ENCODE measurements around the gene TMBIM4.

Gene TMBIM4

DNA sequence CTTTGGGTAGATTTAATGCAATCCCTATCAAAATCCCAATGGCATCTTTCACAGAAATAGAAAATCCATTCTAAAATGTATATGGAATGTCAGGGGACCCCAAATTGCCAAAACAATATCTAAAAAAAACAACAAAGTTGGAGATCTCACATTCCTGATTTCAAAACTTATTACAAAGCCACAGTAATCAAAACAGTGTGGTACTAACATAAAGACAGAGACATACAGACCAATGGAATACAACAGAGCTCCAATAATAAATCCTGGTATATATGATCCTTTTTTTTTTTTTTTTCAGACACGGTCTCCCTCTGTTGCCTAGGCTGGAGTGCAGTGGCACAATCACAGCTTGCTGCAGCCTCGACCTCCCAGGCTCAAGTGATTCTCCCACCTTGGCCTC, 4.7 kb downstream of the TMBIM4 start:
- peaks cover 33% of the 10 kb centered on the region for H3K36me3 ChIP-seq (ENCODE audit: low read length)
- no peaks in the 10 kb centered on the region for H3K27me3 ChIP-seq (ENCODE audit: low read length)
- H3K4me2 ChIP-seq (ENCODE audit: low read depth, low read length, poor library complexity, severe bottlenecking), result no peak overlapping the region
- H2AFZ ChIP-seq (ENCODE audit: low read depth, low read length, severe bottlenecking), result no peak overlapping the region
- no peaks in the 10 kb centered on the region for H3K9me2 ChIP-seq (replicated peaks; ENCODE audit: insufficient read depth, low read length)
- no peak overlapping the region for H3K4me3 ChIP-seq (ENCODE audit: insufficient read depth, low read length, poor library complexity, severe bottlenecking)
- no peak overlapping the region for H3K9ac ChIP-seq (ENCODE audit: low read length)
- no peak overlapping the region for H3K27ac ChIP-seq (ENCODE audit: low read depth, low read length)
- no peaks in the 10 kb centered on the region; the same call in 1 of the 2 replicates for H3K9me3 ChIP-seq (ENCODE audit: insufficient read depth, low read length)
- H3F3A ChIP-seq (ENCODE audit: insufficient read depth), result 0 out of 2 replicates have a peak, but pooled peaks cover 7% of the 10 kb centered on the region
- peaks cover 93% of the 10 kb centered on the region for H3K79me2 ChIP-seq (ENCODE audit: insufficient read depth, low read length)
- no peaks in the 10 kb centered on the region for H4K20me1 ChIP-seq (ENCODE audit: low read depth, low read length)
- TF ChIP-seq, protein P1, sequence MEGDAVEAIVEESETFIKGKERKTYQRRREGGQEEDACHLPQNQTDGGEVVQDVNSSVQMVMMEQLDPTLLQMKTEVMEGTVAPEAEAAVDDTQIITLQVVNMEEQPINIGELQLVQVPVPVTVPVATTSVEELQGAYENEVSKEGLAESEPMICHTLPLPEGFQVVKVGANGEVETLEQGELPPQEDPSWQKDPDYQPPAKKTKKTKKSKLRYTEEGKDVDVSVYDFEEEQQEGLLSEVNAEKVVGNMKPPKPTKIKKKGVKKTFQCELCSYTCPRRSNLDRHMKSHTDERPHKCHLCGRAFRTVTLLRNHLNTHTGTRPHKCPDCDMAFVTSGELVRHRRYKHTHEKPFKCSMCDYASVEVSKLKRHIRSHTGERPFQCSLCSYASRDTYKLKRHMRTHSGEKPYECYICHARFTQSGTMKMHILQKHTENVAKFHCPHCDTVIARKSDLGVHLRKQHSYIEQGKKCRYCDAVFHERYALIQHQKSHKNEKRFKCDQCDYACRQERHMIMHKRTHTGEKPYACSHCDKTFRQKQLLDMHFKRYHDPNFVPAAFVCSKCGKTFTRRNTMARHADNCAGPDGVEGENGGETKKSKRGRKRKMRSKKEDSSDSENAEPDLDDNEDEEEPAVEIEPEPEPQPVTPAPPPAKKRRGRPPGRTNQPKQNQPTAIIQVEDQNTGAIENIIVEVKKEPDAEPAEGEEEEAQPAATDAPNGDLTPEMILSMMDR (IDR thresholded peaks at IDR 0.05; ENCODE audit: insufficient read depth, low read length, poor library complexity, severe bottlenecking), result no peak
- no peak for TF ChIP-seq EZH2phosphoT487 (conservative IDR thresholded peaks at IDR 0.05; ENCODE audit: low read length)

DNA sequence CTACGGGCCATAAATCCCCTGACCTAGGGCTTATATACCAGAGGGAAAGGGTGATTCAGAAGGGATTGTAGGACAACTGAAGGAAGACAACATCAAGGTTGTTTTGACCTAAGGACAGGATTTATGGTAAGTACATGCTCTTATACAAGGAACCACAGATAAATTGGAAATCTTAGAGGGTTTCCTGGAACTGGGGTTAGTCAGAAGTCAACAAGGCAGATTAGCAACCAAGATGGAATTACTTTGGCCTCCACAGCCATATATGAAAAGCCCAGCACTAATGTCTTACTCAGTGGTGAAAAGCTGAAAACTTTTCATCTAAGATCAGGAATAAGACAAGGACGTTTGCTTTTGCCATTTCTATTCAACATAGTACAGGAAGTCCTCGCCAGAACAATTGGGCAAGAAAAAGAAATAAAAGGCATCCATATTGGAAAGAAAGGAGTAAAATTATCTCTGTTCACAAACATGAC, 5.4 kb downstream of the TMBIM4 start:
- Histone ChIP-seq H4K20me1 (ENCODE audit: low read depth, low read length) (no peaks in the 10 kb centered on the region), H2AFZ (ENCODE audit: low read depth, low read length, severe bottlenecking) (no peak overlapping the region), H3K9me3 (ENCODE audit: insufficient read depth, low read length) (no peaks in the 10 kb centered on the region; the same call in 1 of the 2 replicates), H3K36me3 (ENCODE audit: low read length) (peaks cover 35% of the 10 kb centered on the region), H3K4me2 (ENCODE audit: low read depth, low read length, poor library complexity, severe bottlenecking) (no peak overlapping the region), H3K79me2 (ENCODE audit: insufficient read depth, low read length) (peaks cover 100% of the 10 kb centered on the region), H3K27me3 (ENCODE audit: low read length) (no peaks in the 10 kb centered on the region), H3K9ac (ENCODE audit: low read length) (no peak overlapping the region), H3K4me3 (ENCODE audit: insufficient read depth, low read length, poor library complexity, severe bottlenecking) (no peak overlapping the region), H3F3A (ENCODE audit: insufficient read depth) (0 out of 2 replicates have a peak, but pooled peaks cover 7% of the 10 kb centered on the region), H3K9me2 (replicated peaks; ENCODE audit: insufficient read depth, low read length) (no peaks in the 10 kb centered on the region), H3K27ac (ENCODE audit: low read depth, low read length) (no peak overlapping the region)
- TF ChIP-seq, protein P1 (IDR thresholded peaks at IDR 0.05; ENCODE audit: insufficient read depth, low read length, poor library complexity, severe bottlenecking), result no peak
- TF ChIP-seq EZH2phosphoT487 (conservative IDR thresholded peaks at IDR 0.05; ENCODE audit: low read length), result no peak

DNA sequence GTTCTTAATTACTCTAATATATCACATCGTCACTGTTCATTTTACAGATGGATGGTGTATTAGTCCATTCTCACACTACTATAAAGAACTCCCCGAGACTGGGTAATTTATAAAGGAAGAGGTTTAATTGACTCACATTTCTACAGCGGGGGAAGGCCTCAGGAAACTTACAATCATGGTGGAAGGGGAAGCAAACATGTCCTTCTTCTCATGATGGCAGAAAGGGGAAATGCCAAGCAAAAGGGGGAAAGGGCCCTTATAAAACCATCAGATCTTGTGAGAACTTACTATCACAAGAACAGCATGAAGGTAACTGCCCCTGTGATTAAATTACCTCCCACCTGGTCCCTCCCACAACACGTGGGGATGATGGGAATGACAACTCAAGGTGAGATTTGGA, 6.5 kb downstream of the TMBIM4 start:
- H3K9me2 ChIP-seq (replicated peaks; ENCODE audit: insufficient read depth, low read length), result no peaks in the 10 kb centered on the region
- H2AFZ ChIP-seq (ENCODE audit: low read depth, low read length, severe bottlenecking), result no peak overlapping the region
- H3K9me3 ChIP-seq (ENCODE audit: insufficient read depth, low read length), result no peaks in the 10 kb centered on the region; the same call in 1 of the 2 replicates
- H3F3A ChIP-seq (ENCODE audit: insufficient read depth), result no peaks in the 10 kb centered on the region
- TF ChIP-seq, protein P1 (IDR thresholded peaks at IDR 0.05; ENCODE audit: insufficient read depth, low read length, poor library complexity, severe bottlenecking), result no peak
- TF ChIP-seq EZH2phosphoT487 (conservative IDR thresholded peaks at IDR 0.05; ENCODE audit: low read length), result no peak
- H4K20me1 ChIP-seq (ENCODE audit: low read depth, low read length), result no peaks in the 10 kb centered on the region
- H3K27ac ChIP-seq (ENCODE audit: low read depth, low read length), result no peak overlapping the region
- peaks cover 35% of the 10 kb centered on the region for H3K36me3 ChIP-seq (ENCODE audit: low read length)
- H3K4me2 ChIP-seq (ENCODE audit: low read depth, low read length, poor library complexity, severe bottlenecking), result no peak overlapping the region
- no peak overlapping the region for H3K9ac ChIP-seq (ENCODE audit: low read length)
- no peaks in the 10 kb centered on the region for H3K27me3 ChIP-seq (ENCODE audit: low read length)
- H3K4me3 ChIP-seq (ENCODE audit: insufficient read depth, low read length, poor library complexity, severe bottlenecking), result no peak overlapping the region
- peaks cover 100% of the 10 kb centered on the region for H3K79me2 ChIP-seq (ENCODE audit: insufficient read depth, low read length)
